A549 (cell line): ENCODE measurements around the gene SORT1. TPM values are rescaled to one million over a fixed set of nuclear protein-coding genes. Genes with fewer than 3 reads are reported as not detected.
A peak's percentile ranks its signal among the peaks of the same experiment; 100 is the strongest.

Experiments used
- ATAC-seq, 2 experiments: fragments of 200-7000 bp in 1 of 2; fragments of >200 bp in 1 of 2; cut with Nextera tagmentation in 1 of 2; cut with Tn5 transposase in 1 of 2; 3 replicates each; pipeline versions ENCODE4 v1.8.0 to v1.9.1; 2018 to 2020; ENCODE audit warnings: mild to moderate bottlenecking in 1 of 2, moderate library complexity in 1 of 2
- CTCF ChIA-PET: fragments of 300-600 bp; sonication (Branson Sonifier 250); formaldehyde crosslinking; extraction: SDS; loops from one replicate; lab custom pipeline; 2021; ENCODE audit warnings: antibody characterized with exemption, inconsistent platforms; lab: Yijun Ruan, JAX
- POLR2A ChIA-PET: fragments of 350-600 bp; formaldehyde crosslinking; extraction: SDS; loops from one replicate; lab custom pipeline; 2021; ENCODE audit warnings: antibody characterized with exemption, inconsistent platforms; lab: Yijun Ruan, JAX
- DNase-seq, 2 experiments: peaks; one replicate each; pipeline versions ENCODE4 v3.0.0 to v3.0.0-alpha.2; 2011 to 2016; ENCODE audit warnings: low read depth in 1 of 2, low spot score in 1 of 2
- FAIRE-seq: peaks from 2 replicates; lab custom pipeline; 2011; peaks lifted over from hg19 to GRCh38; lab: Jason Lieb, UNC
- H3K27ac ChIP-seq, 2 experiments: fragments of >200 bp; sonication (Bioruptor Twin); formaldehyde crosslinking; 3 replicates each; pipeline ENCODE4 v1.5.1; 2016 to 2017
- H3K4me1 ChIP-seq: fragments of >200 bp; sonication (Bioruptor Twin); formaldehyde crosslinking; 3 replicates; pipeline ENCODE4 v1.6.1; 2016
- H3K4me2 ChIP-seq: fragments of >200 bp; sonication (Bioruptor Twin); formaldehyde crosslinking; 3 replicates; pipeline ENCODE4 v1.6.1; 2016
- H3K4me3 ChIP-seq: fragments of >200 bp; sonication (Bioruptor Twin); formaldehyde crosslinking; 3 replicates; pipeline ENCODE4 v1.5.1; 2016
- H3K9me3 ChIP-seq: fragments of >200 bp; sonication (Bioruptor Twin); formaldehyde crosslinking; 3 replicates; pipeline ENCODE4 v1.6.1; 2016
- ATOH8 ChIP-seq: fragments of 250-450 bp; sonication (Bioruptor Pico); IDR thresholded peaks from 2 replicates; pipeline ENCODE4 v1.5.0; 2020; ENCODE audit warnings: low read depth, mild to moderate bottlenecking, moderate library complexity
- BCL3 ChIP-seq: fragments of >200 bp; sonication (Bioruptor Twin); formaldehyde crosslinking; IDR thresholded peaks from 3 replicates; pipeline ENCODE4 v1.6.1; 2016
- CEBPB ChIP-seq, 2 experiments: fragments of >200 bp in 1 of 2; sonication (Bioruptor Twin) in 1 of 2; formaldehyde crosslinking in 1 of 2; IDR thresholded peaks; 2 replicates each; pipeline ENCODE4 v1.6.1; 2012 to 2016
- CHD2 ChIP-seq: fragments of 150-350 bp; IDR thresholded peaks from 2 replicates; pipeline ENCODE4 v1.6.1; 2014; ENCODE audit warnings: low read length; ENCODE audit not compliant: partially characterized antibody
- E2F6 ChIP-seq: IDR thresholded peaks from 2 replicates; pipeline ENCODE4 v1.6.1; 2012; ENCODE audit warnings: low read depth, borderline replicate concordance
- EHF ChIP-seq: fragments of 250-450 bp; sonication (Bioruptor Pico); IDR thresholded peaks from 2 replicates; pipeline ENCODE4 v1.5.0; 2020; ENCODE audit warnings: mild to moderate bottlenecking
- EHMT2 ChIP-seq: fragments of 200-600 bp; sonication (generic); IDR thresholded peaks from 2 replicates; pipeline ENCODE4 v1.6.1; 2016; ENCODE audit warnings: antibody characterized with exemption, low read depth, mild to moderate bottlenecking, moderate library complexity
- FOSL2 ChIP-seq, 2 experiments: fragments of 450-650 bp in 1 of 2; fragments of >200 bp in 1 of 2; sonication (Bioruptor Twin) in 1 of 2; formaldehyde crosslinking; IDR thresholded peaks; 2 replicates each; pipeline versions ENCODE4 v1.5.0 to v1.6.1; 2016 to 2020; ENCODE audit warnings: mild to moderate bottlenecking in 1 of 2, moderate library complexity in 1 of 2
- HEYL ChIP-seq: fragments of 250-450 bp; sonication (Bioruptor Pico); IDR thresholded peaks from 2 replicates; pipeline ENCODE4 v1.8.0; 2021; ENCODE audit warnings: mild to moderate bottlenecking, moderate library complexity
- JUNB ChIP-seq: fragments of >200 bp; sonication (Bioruptor Twin); formaldehyde crosslinking; IDR thresholded peaks from 2 replicates; pipeline ENCODE4 v1.6.1; 2016
- KDM1A ChIP-seq: fragments of 200-600 bp; sonication (generic); IDR thresholded peaks from 2 replicates; pipeline ENCODE4 v1.6.1; 2016; ENCODE audit warnings: low read depth, mild to moderate bottlenecking
- KDM5A ChIP-seq: fragments of 200-600 bp; sonication (generic); IDR thresholded peaks from 2 replicates; pipeline ENCODE4 v1.6.1; 2016; ENCODE audit warnings: antibody characterized with exemption, mild to moderate bottlenecking
- MYC ChIP-seq: IDR thresholded peaks from 2 replicates; pipeline ENCODE4 v1.6.1; 2012; ENCODE audit warnings: mild to moderate bottlenecking, inconsistent platforms, low read length, improper control_type of control experiment, borderline replicate concordance
- NFE2L2 ChIP-seq: fragments of 150-350 bp; conservative IDR thresholded peaks from 2 replicates; pipeline ENCODE4 v1.6.1; 2014; ENCODE audit warnings: low read length
- NPAS2 ChIP-seq: fragments of 250-450 bp; sonication (Bioruptor Pico); IDR thresholded peaks from 2 replicates; pipeline ENCODE4 v1.8.0; 2022; ENCODE audit warnings: mild to moderate bottlenecking, moderate library complexity, borderline replicate concordance
- PHF8 ChIP-seq: fragments of 200-600 bp; sonication (generic); IDR thresholded peaks from 2 replicates; pipeline ENCODE4 v1.6.1; 2016; ENCODE audit warnings: low read depth, mild to moderate bottlenecking, antibody characterized with exemption, moderate library complexity, borderline replicate concordance
- POLR2A ChIP-seq: IDR thresholded peaks from 2 replicates; pipeline ENCODE4 v1.6.1; 2012; ENCODE audit warnings: mild to moderate bottlenecking, low read length
- POLR2AphosphoS2 ChIP-seq: conservative IDR thresholded peaks from 2 replicates; pipeline ENCODE4 v1.6.1; 2012; ENCODE audit warnings: low read length, improper control_type of control experiment, inconsistent platforms
- RAD21 ChIP-seq, 2 experiments: fragments of >200 bp in 1 of 2; sonication (Bioruptor Twin) in 1 of 2; formaldehyde crosslinking in 1 of 2; IDR thresholded peaks in 1 of 2; conservative IDR thresholded peaks in 1 of 2; 2 replicates in 1 of 2; 3 replicates in 1 of 2; pipeline ENCODE4 v1.6.1; 2012 to 2018; ENCODE audit warnings: inconsistent platforms in 1 of 2
- RARB ChIP-seq: fragments of 250-450 bp; sonication (Bioruptor Pico); IDR thresholded peaks from 2 replicates; pipeline ENCODE4 v1.8.0; 2021; ENCODE audit warnings: mild to moderate bottlenecking, moderate library complexity
- RFX5 ChIP-seq: fragments of 450-650 bp; IDR thresholded peaks from 2 replicates; pipeline ENCODE4 v1.7.1; 2014; ENCODE audit warnings: antibody characterized with exemption, mild to moderate bottlenecking, moderate library complexity
- TFCP2L1 ChIP-seq: fragments of 250-450 bp; sonication (Bioruptor Pico); IDR thresholded peaks from 2 replicates; pipeline ENCODE4 v1.5.0; 2021; ENCODE audit warnings: mild to moderate bottlenecking
- TP53 ChIP-seq: fragments of 250-450 bp; sonication (Bioruptor Pico); IDR thresholded peaks from 2 replicates; pipeline ENCODE4 v1.5.0; 2021; ENCODE audit warnings: mild to moderate bottlenecking, moderate library complexity
- USF2 ChIP-seq: fragments of 450-650 bp; IDR thresholded peaks from 2 replicates; pipeline ENCODE4 v1.6.1; 2014; ENCODE audit warnings: antibody characterized with exemption
- ZC3H11A ChIP-seq: fragments of 450-650 bp; IDR thresholded peaks from 2 replicates; pipeline ENCODE4 v1.6.1; 2014; ENCODE audit warnings: antibody characterized with exemption, mild to moderate bottlenecking
- ZFP36 ChIP-seq: fragments of 450-650 bp; IDR thresholded peaks from 2 replicates; pipeline ENCODE4 v1.6.1; 2014; ENCODE audit warnings: borderline replicate concordance; ENCODE audit not compliant: partially characterized antibody
- ZNF302 ChIP-seq: fragments of 250-450 bp; sonication (Bioruptor Pico); IDR thresholded peaks from 2 replicates; pipeline ENCODE4 v1.9.0; 2021; ENCODE audit warnings: inconsistent platforms, mild to moderate bottlenecking, moderate library complexity
- WGBS: methylation state at CpG from one replicate; pipeline ENCODE4 v1.1.6; 2017; ENCODE audit errors: missing lambda C conversion rate; 5-methylcytosine and 5-hydroxymethylcytosine counted together
- polyA plus RNA-seq, 4 experiments: library from polyadenylated mRNA; depleted of rRNA in 3 of 4; stranded (reverse); fragments of >200 nt; fragmentation: RNase III in 1 of 4; extraction: RNeasy Plus Mini Kit Qiagen cat#74134 plus additional on column Dnase treatment in 1 of 4; gene quantifications; 2 replicates in 3 of 4; 3 replicates in 1 of 4; pipeline ENCODE4 v1.2.3, GENCODE V29; 2011 to 2017
- TF ChIP-seq, protein P1 (sequence below): fragments of >200 bp; sonication (Bioruptor Twin); formaldehyde crosslinking; IDR thresholded peaks from 2 replicates; pipeline ENCODE4 v1.6.1; 2016
- TF ChIP-seq, protein P2 (sequence below): fragments of 250-450 bp; sonication (Bioruptor Pico); IDR thresholded peaks from 2 replicates; pipeline ENCODE4 v1.5.0; 2021; ENCODE audit warnings: mild to moderate bottlenecking, moderate library complexity, borderline replicate concordance

The SORT1 gene
- polyA plus RNA-seq, 2 of the 4 experiments (the other 2 are of a cell fraction), result 6.0 to 14.7 TPM

DNA sequence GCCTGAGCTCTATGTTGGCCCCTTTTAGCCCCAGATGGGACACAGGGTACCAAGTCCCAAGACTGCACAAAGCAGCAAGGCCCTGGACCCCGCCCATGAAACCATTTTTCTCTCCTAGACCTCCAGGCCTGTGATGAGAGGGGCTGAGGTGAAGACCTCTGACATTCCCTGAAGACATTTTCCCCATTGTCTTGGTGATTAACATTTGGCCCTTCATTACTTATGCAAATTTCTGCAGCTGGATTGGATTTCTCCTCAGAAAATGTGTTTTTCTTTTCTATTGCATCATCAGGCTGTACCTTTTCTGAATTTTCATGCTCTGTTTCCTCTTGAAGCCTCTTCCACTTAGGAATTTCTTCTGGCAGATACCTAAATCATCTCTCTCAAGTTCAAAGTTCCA is 36.8 kb upstream of the SORT1 start:
- no peak overlapping the region for H3K27ac ChIP-seq
- no peaks in the 10 kb centered on the region for H3K4me1 ChIP-seq
- no peak overlapping the region for H3K4me2 ChIP-seq
- FAIRE-seq (no peak), ATAC-seq (no peak), DNase-seq (no peak)
- ChIA-PET POLR2A (no interaction called here), CTCF (no interaction called here)
- H3K9me3 ChIP-seq, result no peaks in the 10 kb centered on the region
- no peak for TF ChIP-seq HEYL (CRISPR knock-in tag)
- peak; percentile 26 for TF ChIP-seq ZFP36
- no peak for TF ChIP-seq RARB
- H3K4me3 ChIP-seq, result no peak overlapping the region
- 15% methylated on average over 1 of the region's 1 CpG for WGBS

- TF ChIP-seq POLR2A, result no peak
- TF ChIP-seq PHF8, result no peak
- TF ChIP-seq, protein P1, sequence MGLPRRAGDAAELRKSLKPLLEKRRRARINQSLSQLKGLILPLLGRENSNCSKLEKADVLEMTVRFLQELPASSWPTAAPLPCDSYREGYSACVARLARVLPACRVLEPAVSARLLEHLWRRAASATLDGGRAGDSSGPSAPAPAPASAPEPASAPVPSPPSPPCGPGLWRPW, result no peak
- no peak for TF ChIP-seq MYC
- no peak for TF ChIP-seq EHMT2
- no peak for TF ChIP-seq RFX5
- TF ChIP-seq CHD2, result no peak
- TF ChIP-seq, protein P2, sequence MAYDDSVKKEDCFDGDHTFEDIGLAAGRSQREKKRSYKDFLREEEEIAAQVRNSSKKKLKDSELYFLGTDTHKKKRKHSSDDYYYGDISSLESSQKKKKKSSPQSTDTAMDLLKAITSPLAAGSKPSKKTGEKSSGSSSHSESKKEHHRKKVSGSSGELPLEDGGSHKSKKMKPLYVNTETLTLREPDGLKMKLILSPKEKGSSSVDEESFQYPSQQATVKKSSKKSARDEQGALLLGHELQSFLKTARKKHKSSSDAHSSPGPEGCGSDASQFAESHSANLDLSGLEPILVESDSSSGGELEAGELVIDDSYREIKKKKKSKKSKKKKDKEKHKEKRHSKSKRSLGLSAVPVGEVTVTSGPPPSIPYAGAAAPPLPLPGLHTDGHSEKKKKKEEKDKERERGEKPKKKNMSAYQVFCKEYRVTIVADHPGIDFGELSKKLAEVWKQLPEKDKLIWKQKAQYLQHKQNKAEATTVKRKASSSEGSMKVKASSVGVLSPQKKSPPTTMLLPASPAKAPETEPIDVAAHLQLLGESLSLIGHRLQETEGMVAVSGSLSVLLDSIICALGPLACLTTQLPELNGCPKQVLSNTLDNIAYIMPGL (CRISPR knock-in tag), result no peak
- TF ChIP-seq, all 56 proteins: peak for 0
- no peaks in the 10 kb centered on the region for H3K9me3 ChIP-seq
- FAIRE-seq (no peak), ATAC-seq (no peak), DNase-seq (no peak)
- CTCF ChIA-PET, result no interaction called here
- H3K27ac ChIP-seq, result no peak overlapping the region
- POLR2A ChIA-PET, result no interaction called here
- H3K4me2 ChIP-seq, result no peak overlapping the region
- H3K4me1 ChIP-seq, result no peaks in the 10 kb centered on the region
- 100% methylated on average over 1 of the region's 1 CpG for WGBS
- no peak overlapping the region for H3K4me3 ChIP-seq
Observed at GRCh38 chr1:109433322-109433721, 35.6 kb upstream of the SORT1 start.

DNA sequence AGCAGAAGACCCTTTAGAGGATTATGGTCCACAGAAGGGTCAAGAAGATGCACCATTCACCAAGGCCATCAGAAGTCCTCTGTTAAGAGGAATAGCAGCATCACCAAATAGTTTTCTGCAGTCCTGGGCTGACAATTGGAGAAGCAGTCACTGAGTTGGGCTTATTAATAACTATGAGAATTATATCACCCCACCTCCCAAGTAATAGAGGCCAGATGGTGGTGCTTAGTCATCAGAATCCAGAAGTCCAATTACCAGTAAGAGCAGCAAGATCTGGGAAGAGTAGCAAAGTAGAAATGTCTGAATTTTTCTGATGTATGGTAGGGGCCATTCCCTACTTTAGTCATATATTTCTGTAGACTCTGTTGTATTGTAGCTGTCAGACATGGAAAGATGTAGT is 34.6 kb upstream of the SORT1 start:
- Histone ChIP-seq H3K4me2 (no peak overlapping the region), H3K4me1 (peaks cover 4% of the 10 kb centered on the region; the same call in 1 of the 3 replicates), H3K9me3 (no peaks in the 10 kb centered on the region), H3K4me3 (no peak overlapping the region), H3K27ac (no peak overlapping the region)
- FAIRE-seq, result no peak
- no peak for DNase-seq
- no peak for ATAC-seq
- TF ChIP-seq NPAS2 (CRISPR knock-in tag), result no peak
- no peak for TF ChIP-seq KDM1A
- TF ChIP-seq FOSL2 (IDR thresholded peaks at IDR 0.05), result no peak
- TF ChIP-seq FOSL2 (CRISPR knock-in tag; IDR thresholded peaks at IDR 0.05), result no peak
- no peak for TF ChIP-seq TFCP2L1 (CRISPR knock-in tag)
- TF ChIP-seq ZC3H11A, result no peak
- no peak for TF ChIP-seq JUNB
- TF ChIP-seq TP53, result no peak
- no peak for TF ChIP-seq ATOH8 (CRISPR knock-in tag)
- no peak for TF ChIP-seq KDM5A
- no peak for TF ChIP-seq EHF (CRISPR knock-in tag)
- no peak for TF ChIP-seq CEBPB (IDR thresholded peaks at IDR 0.05)
- no peak for TF ChIP-seq RAD21 (conservative IDR thresholded peaks at IDR 0.05 in 1 of 2, IDR thresholded peaks at IDR 0.05 in 1 of 2)
- TF ChIP-seq BCL3, result no peak
- TF ChIP-seq E2F6, result no peak
- no peak for TF ChIP-seq NFE2L2
- no peak for TF ChIP-seq ZNF302
- TF ChIP-seq EHMT2, result no peak
- TF ChIP-seq POLR2AphosphoS2, result no peak
- TF ChIP-seq USF2, result no peak
- POLR2A ChIA-PET, result no interaction called here
- CTCF ChIA-PET, result no interaction called here
